GM20000 (cell line): ENCODE results near the gene SRF.

Experiments used
- DNase-seq: peaks from one replicate; pipeline ENCODE4 v3.0.0; 2012; ENCODE audit warnings: low spot score
- CTCF ChIP-seq: IDR thresholded peaks from 2 replicates; pipeline ENCODE4 v1.5.1; 2012; ENCODE audit warnings: mild to moderate bottlenecking, control low read depth; ENCODE audit errors: extremely low read depth, missing control alignments

Gene SRF

GRCh38 chr6:43180058-43180457 lies 9.0 kb downstream of the SRF start:
- no peak for DNase-seq
- TF ChIP-seq CTCF, result no peak

- TF ChIP-seq CTCF, result no peak
- no peak for DNase-seq
Observed at GRCh38 chr6:43180985-43181384, 9.9 kb downstream of the SRF start.

GRCh38 chr6:43181621-43181941 lies 10.5 kb downstream of the SRF start:
- TF ChIP-seq CTCF, result no peak
- DNase-seq, result no peak

GRCh38 chr6:43181942-43182860 lies 11.1 kb downstream of the SRF start, which contains the start of gene CUL9:
CUL9 (plus strand) TSS chr6:43182196; CDS start chr6:43184311, 2,115 bp downstream.
- peak; percentile 91 for DNase-seq
- no peak for TF ChIP-seq CTCF

- no peak for DNase-seq
- TF ChIP-seq CTCF, result no peak
Observed at GRCh38 chr6:43183441-43183840, 12.4 kb downstream of the SRF start.

GRCh38 chr6:43184268-43184985 lies 13.4 kb downstream of the SRF start:
- DNase-seq, result no peak
- no peak for TF ChIP-seq CTCF

- no peak for TF ChIP-seq CTCF
Observed at GRCh38 chr6:43185391-43185985, 14.4 kb downstream of the SRF start.

More at GRCh38 chr6:43185391-43185985, 14.4 kb downstream of the SRF start:
- no peak for DNase-seq
